ENCODE measurements around the gene ETV2. TPM values are rescaled to one million over a fixed set of nuclear protein-coding genes. Genes with fewer than 3 reads are reported as not detected.
A peak's percentile ranks its signal among the peaks of the same experiment; 100 is the strongest.

The ETV2 gene
- total and polyA plus RNA-seq, 5 donors from 2014 or later = 0.44 to 0.67 (median 0.46) TPM; not detected in 2

- peak; percentile 100 for ATAC-seq (ENCODE audit: low read depth in 2 of 2)
- DNase-seq = peak; percentile 83 to 92 (median 90)
- Mint-ChIP-seq H3K9me3 (no peaks in the 10 kb centered on the region), H3K36me3 (no peaks in the 10 kb centered on the region), H3K4me1 (no peaks in the 10 kb centered on the region), H3K27me3 (no peaks in the 10 kb centered on the region), H3K27ac (peak overlapping the region in 2 of 3 donors; percentile 15 to 45), H3K4me3 (no peak overlapping the region)
- Histone ChIP-seq H3K4me1 (ENCODE audit: control insufficient read depth, insufficient read depth, low read length, poor library complexity, severe bottlenecking) (no peaks in the 10 kb centered on the region), H3K27me3 (ENCODE audit: control insufficient read depth, insufficient read depth, low read length) (no peaks in the 10 kb centered on the region), H3K36me3 (ENCODE audit: control insufficient read depth, insufficient read depth, low read length) (no peaks in the 10 kb centered on the region), H3K27ac (ENCODE audit: insufficient read depth, low read length, poor library complexity, severe bottlenecking) (peak overlapping the region; percentile 55), H3K4me3 (ENCODE audit: low read depth, low read length) (no peak overlapping the region), H3K9me3 (ENCODE audit: control insufficient read depth in 2 of 2, low read length in 2 of 2) (no peaks in the 10 kb centered on the region)
Observed at GRCh38 chr19:35693835-35694599, 52.5 kb downstream of the ETV2 start.

Other genes with a start within 250 kb of the ETV2 start
- not detected for gene FFAR2, start 193.5 kb upstream of the ETV2 start, total RNA-seq
- not detected for gene FFAR2, start 193.5 kb upstream of the ETV2 start, polyA plus RNA-seq
- gene KRTDAP, start 151.3 kb upstream of the ETV2 start, total RNA-seq = not detected
- not detected for gene KRTDAP, start 151.3 kb upstream of the ETV2 start, polyA plus RNA-seq
- gene DMKN, start 128.1 kb upstream of the ETV2 start, total RNA-seq = not detected
- gene DMKN, start 128.1 kb upstream of the ETV2 start, polyA plus RNA-seq = 1 to 10 TPM in 2 of 4 donors, under 1 TPM in 1, not detected in 1; 0.74 to 1.6 (median 1.0) TPM
- gene SBSN, start 113.4 kb upstream of the ETV2 start, total RNA-seq = not detected
- gene SBSN, start 113.4 kb upstream of the ETV2 start, polyA plus RNA-seq = not detected
- not detected for gene GAPDHS, start 108.3 kb upstream of the ETV2 start, total RNA-seq
- gene GAPDHS, start 108.3 kb upstream of the ETV2 start, polyA plus RNA-seq = not detected
- gene TMEM147, start 96.1 kb upstream of the ETV2 start, total RNA-seq = 37.1 TPM
- gene TMEM147, start 96.1 kb upstream of the ETV2 start, polyA plus RNA-seq = 100 to 1,000 TPM; 155 to 179 (median 160) TPM
- gene ATP4A, start 78.1 kb upstream of the ETV2 start, total RNA-seq = not detected
- not detected for gene ATP4A, start 78.1 kb upstream of the ETV2 start, polyA plus RNA-seq
- not detected for gene PMIS2, start 55.6 kb upstream of the ETV2 start, total RNA-seq
- gene PMIS2, start 55.6 kb upstream of the ETV2 start, polyA plus RNA-seq = not detected
- 25.9 TPM for gene HAUS5, start 29.0 kb upstream of the ETV2 start, total RNA-seq
- gene HAUS5, start 29.0 kb upstream of the ETV2 start, polyA plus RNA-seq = 1 to 10 TPM; 5.1 to 8.1 (median 6.6) TPM
- gene RBM42, start 12.7 kb upstream of the ETV2 start, total RNA-seq = 52.3 TPM
- gene RBM42, start 12.7 kb upstream of the ETV2 start, polyA plus RNA-seq = 10 to 100 TPM; 54.4 to 69.0 (median 59.2) TPM
- gene COX6B1, start 6.6 kb downstream of the ETV2 start, total RNA-seq = 249 TPM
- 100 to 1,000 TPM; 854 to 919 (median 912) TPM for gene COX6B1, start 6.6 kb downstream of the ETV2 start, polyA plus RNA-seq
- not detected for gene UPK1A, start 24.8 kb downstream of the ETV2 start, total RNA-seq
- gene UPK1A, start 24.8 kb downstream of the ETV2 start, polyA plus RNA-seq = not detected
- 42.0 TPM for gene ZBTB32, start 62.8 kb downstream of the ETV2 start, total RNA-seq
- gene ZBTB32, start 62.8 kb downstream of the ETV2 start, polyA plus RNA-seq = 1 to 10 TPM; 3.1 to 5.3 (median 4.6) TPM
- gene KMT2B, start 76.3 kb downstream of the ETV2 start, total RNA-seq = 73.0 TPM
- gene KMT2B, start 76.3 kb downstream of the ETV2 start, polyA plus RNA-seq = 1 to 10 TPM in 1 of 4 donors, under 1 TPM in 3; 0.45 to 1.1 (median 0.68) TPM
- 80.5 TPM for gene IGFLR1, start 100.7 kb downstream of the ETV2 start, total RNA-seq
- 100 to 1,000 TPM; 109 to 151 (median 125) TPM for gene IGFLR1, start 100.7 kb downstream of the ETV2 start, polyA plus RNA-seq
- 70.8 TPM for gene U2AF1L4, start 103.7 kb downstream of the ETV2 start, total RNA-seq
- gene U2AF1L4, start 103.7 kb downstream of the ETV2 start, polyA plus RNA-seq = 10 to 100 TPM; 48.4 to 66.5 (median 58.5) TPM
- 21.1 TPM for gene PSENEN, start 103.9 kb downstream of the ETV2 start, total RNA-seq
- 10 to 100 TPM; 66.1 to 99.6 (median 72.9) TPM for gene PSENEN, start 103.9 kb downstream of the ETV2 start, polyA plus RNA-seq
- 11.7 TPM for gene LIN37, start 106.8 kb downstream of the ETV2 start, total RNA-seq
- gene LIN37, start 106.8 kb downstream of the ETV2 start, polyA plus RNA-seq = 10 to 100 TPM in 3 of 4 donors, 1 to 10 TPM in 1; 9.9 to 16.5 (median 11.8) TPM
- not detected for gene HSPB6, start 115.3 kb downstream of the ETV2 start, total RNA-seq
- not detected for gene HSPB6, start 115.3 kb downstream of the ETV2 start, polyA plus RNA-seq
- 39.5 TPM for gene PROSER3, start 116.4 kb downstream of the ETV2 start, total RNA-seq
- gene PROSER3, start 116.4 kb downstream of the ETV2 start, polyA plus RNA-seq = 1 to 10 TPM; 4.3 to 6.4 (median 5.0) TPM
- 46.7 TPM for gene ARHGAP33, start 133.8 kb downstream of the ETV2 start, total RNA-seq
- under 1 TPM in 1 of 4 donors, not detected in 3; 0.40 TPM for gene ARHGAP33, start 133.8 kb downstream of the ETV2 start, polyA plus RNA-seq
- not detected for gene PRODH2, start 171.1 kb downstream of the ETV2 start, total RNA-seq
- gene PRODH2, start 171.1 kb downstream of the ETV2 start, polyA plus RNA-seq = not detected
- gene NPHS1, start 210.8 kb downstream of the ETV2 start, total RNA-seq = not detected
- gene NPHS1, start 210.8 kb downstream of the ETV2 start, polyA plus RNA-seq = not detected
- not detected for gene KIRREL2, start 215.2 kb downstream of the ETV2 start, total RNA-seq
- not detected for gene KIRREL2, start 215.2 kb downstream of the ETV2 start, polyA plus RNA-seq
- not detected for gene APLP1, start 226.8 kb downstream of the ETV2 start, total RNA-seq
- not detected for gene APLP1, start 226.8 kb downstream of the ETV2 start, polyA plus RNA-seq

Measured in CD4-positive, CD25-positive, alpha-beta regulatory T cell (primary cell).